Activated CD4-positive, alpha-beta T cell treated with anti-CD3 and anti-CD28 coated beads, Interleukin-2, amount 10 ng/mL, durations not matched to agents 24 days and 14 days (primary cell): ENCODE data around the gene TMEM101. TPM values are rescaled to one million over a fixed set of nuclear protein-coding genes. Genes with fewer than 3 reads are reported as not detected.
"Not testable (repeated sequence)": the region's sequence is repeated elsewhere in the genome, so short reads cannot be mapped to it uniquely, and the experiment has no call there.

Experiments used
- DNase-seq: peaks from one replicate; pipeline ENCODE4 v3.0.0; 2022
- H3K27ac Mint-ChIP-seq: one replicate; pipeline ENCODE4 v1.8.0; 2022; ENCODE audit warnings: mild to moderate bottlenecking, mixed read lengths
- H3K27me3 Mint-ChIP-seq: one replicate; pipeline ENCODE4 v1.8.0; 2022; ENCODE audit warnings: mixed read lengths
- H3K36me3 Mint-ChIP-seq: one replicate; pipeline ENCODE4 v1.8.0; 2022; ENCODE audit warnings: low read depth, mild to moderate bottlenecking, mixed read lengths
- H3K4me1 Mint-ChIP-seq: one replicate; pipeline ENCODE4 v1.8.0; 2021; ENCODE audit warnings: mixed read lengths
- H3K4me3 Mint-ChIP-seq: one replicate; pipeline ENCODE4 v1.8.0; 2022; ENCODE audit warnings: mild to moderate bottlenecking, moderate library complexity, mixed read lengths
- H3K9me3 Mint-ChIP-seq: one replicate; pipeline ENCODE4 v1.8.0; 2021; ENCODE audit warnings: mixed read lengths
- intact Hi-C: fragments of 100-400 bp; cut with micrococcal nuclease; formaldehyde crosslinking; loops from one replicate; pipeline ENCODE4 v1.15.1; 2023
- total RNA-seq: library from RNA; stranded (reverse); gene quantifications from 2 replicates; pipeline ENCODE4 v1.2.3, GENCODE V29; 2022

The TMEM101 gene
- total RNA-seq, 1 donor from 2014 or later = 32.8 TPM

DNA sequence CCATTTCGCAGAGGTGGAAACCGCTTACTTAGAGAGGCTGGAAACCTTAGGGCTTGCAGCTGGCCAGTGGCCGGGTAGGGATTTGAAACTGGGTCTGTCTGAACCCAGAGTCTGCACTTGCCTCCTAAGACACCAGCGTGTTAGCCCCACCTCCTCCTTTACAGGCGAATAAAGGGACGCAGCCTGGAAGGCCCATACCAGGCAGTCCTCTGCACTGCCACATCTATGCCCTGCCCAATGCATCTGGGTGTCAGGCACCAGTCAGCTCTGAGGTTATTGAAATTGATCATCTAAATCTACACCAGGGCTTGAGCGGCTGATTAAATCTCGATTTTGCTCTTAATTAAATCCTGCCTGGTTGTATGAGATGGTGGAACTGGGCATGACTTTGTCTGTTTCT is 30.2 kb downstream of the TMEM101 start:
- Mint-ChIP-seq H3K27me3 (peaks cover 54% of the 10 kb centered on the region), H3K27ac (no peak overlapping the region), H3K4me3 (peak overlapping the region; percentile 23), H3K9me3 (no peaks in the 10 kb centered on the region), H3K4me1 (peaks cover 8% of the 10 kb centered on the region), H3K36me3 (no peaks in the 10 kb centered on the region)
- intact Hi-C loops = no loop called here
- no peak for DNase-seq

DNA sequence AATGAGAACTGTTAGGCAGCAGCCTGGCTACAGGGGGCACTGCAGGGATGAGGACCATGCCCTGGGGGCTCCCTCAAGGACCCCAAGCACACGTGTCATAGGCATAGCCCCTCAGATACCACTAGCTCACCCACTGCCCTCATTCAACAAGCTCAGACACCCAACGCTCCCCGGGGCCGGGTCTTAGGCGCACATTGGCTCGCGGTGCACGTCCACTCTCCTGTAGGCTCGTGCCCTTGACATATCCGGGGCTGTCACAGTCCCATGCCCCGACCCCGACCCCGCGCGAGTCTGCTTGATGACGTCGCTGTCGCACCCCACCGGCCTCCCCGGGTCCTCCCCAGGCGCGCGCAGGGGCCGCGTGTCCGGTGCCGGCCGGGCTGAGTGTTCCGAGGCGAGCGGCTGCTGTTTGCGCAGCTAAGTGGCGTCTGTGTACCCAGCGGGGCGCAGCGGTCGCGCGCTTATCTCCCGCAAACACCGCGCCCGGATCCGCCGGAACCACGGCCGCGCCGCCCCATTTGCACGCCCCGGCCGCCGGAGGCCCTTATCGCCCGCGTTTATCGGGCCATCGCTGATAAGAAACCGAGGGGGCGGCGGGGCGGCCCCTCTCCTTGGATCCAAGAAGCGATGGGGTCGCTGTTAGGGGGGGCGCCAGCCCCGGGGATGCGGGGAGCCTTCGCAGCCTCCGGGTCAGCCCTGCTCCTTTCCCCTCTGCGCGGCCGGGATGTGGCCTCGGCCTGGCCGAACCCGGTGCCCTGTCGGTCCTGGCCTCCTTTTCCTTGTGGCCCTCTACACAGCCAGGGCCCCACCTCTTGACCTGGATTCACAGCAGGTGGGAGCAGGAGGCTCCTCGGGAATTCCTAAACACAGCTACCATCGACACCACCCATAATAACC is 31.0 kb downstream of the TMEM101 start:
- Mint-ChIP-seq H3K4me3 (peak overlapping the region; percentile 23), H3K36me3 (no peaks in the 10 kb centered on the region), H3K4me1 (peaks cover 8% of the 10 kb centered on the region), H3K9me3 (no peaks in the 10 kb centered on the region), H3K27ac (no peak overlapping the region), H3K27me3 (peaks cover 55% of the 10 kb centered on the region)
- peak; percentile 67 for DNase-seq
- intact Hi-C loops = no loop called here

DNA sequence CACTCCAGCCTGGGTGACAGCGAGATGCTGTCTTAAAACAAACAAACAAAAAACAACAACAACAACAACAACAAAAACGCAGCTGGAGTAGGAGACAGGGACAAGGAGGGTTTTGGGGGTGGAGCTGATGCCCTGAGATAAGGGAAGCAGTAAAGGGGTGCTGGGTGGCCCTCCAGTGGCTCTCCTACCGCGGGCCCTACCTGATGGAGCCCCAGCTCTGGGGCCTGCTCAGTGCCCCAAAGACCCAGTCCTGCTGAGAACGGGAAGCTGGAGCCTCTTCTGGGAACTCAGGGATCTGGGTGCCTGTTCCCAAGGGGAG is 31.6 kb downstream of the TMEM101 start:
- H3K9me3 Mint-ChIP-seq = no peaks in the 10 kb centered on the region
- intact Hi-C loops = no loop called here
- no peaks in the 10 kb centered on the region for H3K36me3 Mint-ChIP-seq
- DNase-seq = no peak
- peak overlapping the region; percentile 28 for H3K4me3 Mint-ChIP-seq
- peaks cover 58% of the 10 kb centered on the region for H3K27me3 Mint-ChIP-seq
- H3K4me1 Mint-ChIP-seq = peaks cover 8% of the 10 kb centered on the region
- H3K27ac Mint-ChIP-seq = no peak overlapping the region

DNA sequence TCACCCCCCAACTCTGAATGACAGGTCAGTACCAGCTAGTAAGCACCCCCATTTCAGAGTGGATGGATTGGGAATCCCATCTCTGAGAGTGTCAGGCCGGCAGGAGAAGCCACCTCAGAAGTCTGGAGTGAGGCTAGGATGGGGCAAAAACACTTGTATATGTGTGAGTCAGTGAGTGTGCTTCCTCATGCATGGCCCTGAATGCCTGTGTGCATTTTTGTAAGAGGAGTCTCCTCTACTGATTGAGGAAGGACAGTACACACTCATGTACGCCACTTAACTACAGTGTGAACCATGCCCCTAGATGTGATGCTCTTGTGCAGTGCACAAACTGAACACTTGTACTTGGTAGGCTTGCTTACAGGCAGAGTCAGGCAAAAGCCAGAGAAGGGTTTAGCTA is 32.6 kb downstream of the TMEM101 start:
- DNase-seq = no peak
- Mint-ChIP-seq H3K36me3 (no peaks in the 10 kb centered on the region), H3K9me3 (no peaks in the 10 kb centered on the region), H3K4me3 (no peak overlapping the region), H3K4me1 (peaks cover 8% of the 10 kb centered on the region), H3K27ac (no peak overlapping the region), H3K27me3 (peaks cover 52% of the 10 kb centered on the region)
- intact Hi-C loops = no loop called here

DNA sequence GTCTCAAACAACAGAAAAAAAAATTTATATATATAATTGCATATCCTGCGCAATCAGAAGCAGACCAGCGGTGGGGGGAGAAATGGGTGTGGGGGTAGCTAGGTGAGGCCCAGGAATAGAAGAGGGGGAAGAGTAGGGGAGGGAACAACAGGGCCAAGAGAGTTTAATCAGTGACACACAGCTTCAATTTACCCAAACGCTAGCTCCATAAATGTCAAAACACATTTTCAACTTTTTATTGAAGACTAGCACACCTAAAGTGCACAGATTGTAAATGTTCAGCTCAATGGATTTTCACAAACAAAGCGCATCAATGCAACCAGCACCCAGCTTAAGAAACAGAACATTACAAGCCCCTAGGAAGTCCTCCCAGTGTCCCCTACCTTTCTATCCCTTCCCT is 35.1 kb downstream of the TMEM101 start:
- H3K4me3 Mint-ChIP-seq = no peak overlapping the region
- H3K36me3 Mint-ChIP-seq = no peaks in the 10 kb centered on the region
- H3K9me3 Mint-ChIP-seq = no peaks in the 10 kb centered on the region
- no peak overlapping the region for H3K27ac Mint-ChIP-seq
- no peak for DNase-seq
- H3K4me1 Mint-ChIP-seq = no peaks in the 10 kb centered on the region
- intact Hi-C loops = no loop called here
- peaks cover 44% of the 10 kb centered on the region for H3K27me3 Mint-ChIP-seq

DNA sequence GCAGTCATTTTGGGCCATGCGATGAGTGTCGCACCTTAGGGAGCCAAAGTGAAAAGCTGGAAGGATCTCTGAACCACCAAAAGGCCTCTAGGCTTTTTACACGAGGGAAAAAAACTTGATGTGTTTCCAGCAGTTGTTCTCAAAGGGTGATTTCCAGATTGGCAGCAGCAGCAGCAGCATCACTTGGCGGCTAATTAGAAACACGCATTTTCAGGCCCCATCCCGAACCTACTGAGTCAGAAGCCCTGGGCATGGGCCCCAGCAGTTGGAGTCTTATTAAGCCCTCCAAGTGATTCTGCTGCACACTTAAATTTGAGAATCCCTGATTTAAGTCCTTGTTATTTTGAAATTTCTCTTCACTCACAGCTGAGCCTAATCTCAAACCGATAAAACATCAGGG is 35.8 kb downstream of the TMEM101 start:
- peaks cover 39% of the 10 kb centered on the region for H3K27me3 Mint-ChIP-seq
- H3K4me1 Mint-ChIP-seq = no peaks in the 10 kb centered on the region
- H3K27ac Mint-ChIP-seq = no peak overlapping the region

DNA sequence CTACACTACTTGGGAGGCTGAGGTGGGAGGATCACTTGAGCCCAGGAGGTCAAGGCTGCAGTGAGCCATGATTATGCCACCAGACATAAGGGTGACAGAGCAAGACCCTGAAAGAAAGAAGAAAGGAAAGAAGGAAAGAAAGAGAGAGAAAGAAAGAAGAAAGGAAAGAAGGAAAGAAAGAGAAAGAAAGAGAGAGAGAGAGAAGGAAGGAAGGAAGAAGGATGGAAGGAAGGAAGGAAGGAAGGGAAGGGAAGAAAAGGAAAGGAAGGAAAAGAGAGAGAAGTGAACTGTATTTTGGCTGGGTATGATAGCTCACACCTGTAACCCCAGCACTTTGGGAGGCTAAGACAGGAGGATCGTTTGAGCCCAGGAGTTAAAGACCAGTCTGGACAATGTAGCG is 36.7 kb downstream of the TMEM101 start:
- H3K9me3 Mint-ChIP-seq = no peaks in the 10 kb centered on the region
- no peaks in the 10 kb centered on the region for H3K36me3 Mint-ChIP-seq
- no peak overlapping the region for H3K27ac Mint-ChIP-seq
- no peak overlapping the region for H3K4me3 Mint-ChIP-seq
- intact Hi-C loops = no loop called here
- H3K27me3 Mint-ChIP-seq = peaks cover 37% of the 10 kb centered on the region
- no peaks in the 10 kb centered on the region for H3K4me1 Mint-ChIP-seq
- no peak for DNase-seq

More for the DNA sequence above, 35.8 kb downstream of the TMEM101 start:
- intact Hi-C loops = no loop called here
- Mint-ChIP-seq H3K36me3 (no peaks in the 10 kb centered on the region), H3K4me3 (no peak overlapping the region), H3K9me3 (no peaks in the 10 kb centered on the region)
- no peak for DNase-seq

DNA sequence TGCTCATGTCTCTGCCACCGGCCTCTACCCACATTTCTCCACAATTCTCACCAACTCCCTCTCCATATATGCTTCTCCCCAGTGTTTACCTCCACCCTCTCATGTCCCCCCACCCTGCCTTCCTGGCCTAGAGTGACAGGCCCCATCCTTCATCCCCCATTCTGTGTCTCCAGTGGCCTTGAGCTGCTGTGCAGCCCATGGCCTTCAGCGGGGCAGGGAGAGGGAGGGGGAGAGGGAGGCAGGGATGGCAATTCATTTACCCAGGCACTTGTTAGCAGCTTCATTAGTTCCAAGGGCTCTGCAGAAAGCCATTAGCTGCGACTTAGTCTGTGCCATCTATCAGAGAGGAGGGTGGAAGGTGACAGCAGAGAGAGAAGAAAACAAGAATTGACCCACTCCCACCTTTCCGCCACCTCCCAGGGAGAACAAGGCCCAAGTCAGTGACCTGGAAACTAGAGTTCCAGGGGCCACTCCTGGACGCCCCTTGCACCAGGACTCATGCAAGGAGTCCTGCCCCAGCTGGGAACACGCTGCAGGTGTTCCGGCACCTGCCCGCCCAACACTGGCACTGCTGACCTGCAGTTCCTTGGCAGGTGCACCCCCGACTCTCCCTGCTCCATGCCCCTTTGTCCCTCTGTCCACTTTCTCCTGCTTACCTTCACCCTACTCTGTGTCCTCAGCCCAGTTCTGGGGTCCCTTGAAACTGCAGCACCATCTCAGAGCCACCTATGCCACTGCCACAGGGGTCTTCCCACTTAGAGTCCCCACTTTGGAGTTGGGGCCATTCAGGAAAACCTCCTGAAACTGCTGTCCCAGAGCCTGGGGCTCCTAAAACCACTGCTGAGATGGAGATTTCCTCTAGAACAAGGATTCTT is 37.6 kb downstream of the TMEM101 start:
- no peaks in the 10 kb centered on the region for H3K9me3 Mint-ChIP-seq
- H3K27me3 Mint-ChIP-seq = peaks cover 28% of the 10 kb centered on the region
- DNase-seq = no peak
- intact Hi-C loops = no loop called here
- no peaks in the 10 kb centered on the region for H3K36me3 Mint-ChIP-seq
- no peak overlapping the region for H3K4me3 Mint-ChIP-seq
- H3K27ac Mint-ChIP-seq = no peak overlapping the region
- no peaks in the 10 kb centered on the region for H3K4me1 Mint-ChIP-seq

DNA sequence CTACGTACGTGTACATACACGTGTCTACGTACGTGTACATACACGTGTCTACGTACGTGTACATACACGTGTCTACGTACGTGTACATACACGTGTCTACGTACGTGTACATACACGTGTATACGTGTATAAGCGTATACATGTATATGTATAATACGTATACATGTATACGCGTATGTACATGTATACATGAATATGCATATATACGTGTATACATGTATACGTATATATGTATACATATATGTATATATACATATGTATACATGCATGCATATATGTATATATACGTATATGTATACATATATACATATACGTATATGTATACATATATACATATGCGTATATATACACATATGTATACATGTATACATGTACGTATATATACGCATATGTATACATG is 38.9 kb downstream of the TMEM101 start:
- no peaks in the 10 kb centered on the region for H3K9me3 Mint-ChIP-seq
- H3K36me3 Mint-ChIP-seq = no peaks in the 10 kb centered on the region
- H3K27me3 Mint-ChIP-seq = peaks cover 22% of the 10 kb centered on the region
- no peak for DNase-seq
- intact Hi-C loops = no loop called here
- no peaks in the 10 kb centered on the region for H3K4me1 Mint-ChIP-seq
- H3K4me3 Mint-ChIP-seq = no peak overlapping the region
- H3K27ac Mint-ChIP-seq = no peak overlapping the region

DNA sequence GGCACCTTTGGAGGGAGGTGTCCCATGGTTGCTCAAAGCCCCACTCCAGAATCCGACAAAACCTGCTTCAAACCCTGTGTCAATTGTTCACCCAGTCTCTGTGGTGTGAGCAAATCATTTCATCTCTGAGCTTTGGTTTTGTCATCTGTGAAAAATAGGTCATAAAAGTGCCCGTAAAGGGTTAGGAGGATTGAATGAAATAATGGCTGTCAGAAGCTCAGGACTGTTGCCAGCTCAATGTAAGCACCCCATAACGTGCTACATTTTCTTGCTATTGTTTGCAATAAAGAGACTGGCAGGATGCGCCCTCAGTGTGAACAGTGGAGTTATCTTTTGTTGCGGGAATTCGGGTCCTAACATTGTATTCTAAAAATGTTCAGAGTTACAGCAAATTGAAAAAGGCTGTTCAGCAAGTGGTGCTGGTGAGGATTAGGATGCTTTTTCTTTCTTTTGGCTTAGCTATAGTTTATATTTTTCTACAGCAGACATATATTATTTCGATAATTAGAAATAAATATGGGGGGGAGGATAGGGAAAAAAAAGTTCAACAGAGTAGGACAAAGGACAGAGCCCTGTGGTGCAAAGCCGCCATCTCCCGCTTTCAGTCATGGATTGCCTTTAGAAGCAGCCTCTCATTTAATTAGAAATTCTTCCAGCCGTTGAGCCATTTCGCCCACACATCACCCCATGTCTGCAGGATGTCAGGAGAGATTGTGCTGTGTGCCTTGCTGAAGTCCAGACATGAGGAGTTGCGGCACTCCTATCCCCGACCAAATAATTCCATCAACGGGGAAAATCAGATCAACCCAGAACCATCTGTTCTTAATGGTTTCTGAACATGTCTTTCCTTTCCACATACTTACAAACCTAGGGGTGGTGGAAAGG is 40.1 kb downstream of the TMEM101 start:
- intact Hi-C loops = no loop called here
- Mint-ChIP-seq H3K4me1 (no peaks in the 10 kb centered on the region), H3K4me3 (no peak overlapping the region), H3K27me3 (peaks cover 18% of the 10 kb centered on the region), H3K9me3 (no peaks in the 10 kb centered on the region), H3K27ac (no peak overlapping the region), H3K36me3 (no peaks in the 10 kb centered on the region)
- no peak for DNase-seq

DNA sequence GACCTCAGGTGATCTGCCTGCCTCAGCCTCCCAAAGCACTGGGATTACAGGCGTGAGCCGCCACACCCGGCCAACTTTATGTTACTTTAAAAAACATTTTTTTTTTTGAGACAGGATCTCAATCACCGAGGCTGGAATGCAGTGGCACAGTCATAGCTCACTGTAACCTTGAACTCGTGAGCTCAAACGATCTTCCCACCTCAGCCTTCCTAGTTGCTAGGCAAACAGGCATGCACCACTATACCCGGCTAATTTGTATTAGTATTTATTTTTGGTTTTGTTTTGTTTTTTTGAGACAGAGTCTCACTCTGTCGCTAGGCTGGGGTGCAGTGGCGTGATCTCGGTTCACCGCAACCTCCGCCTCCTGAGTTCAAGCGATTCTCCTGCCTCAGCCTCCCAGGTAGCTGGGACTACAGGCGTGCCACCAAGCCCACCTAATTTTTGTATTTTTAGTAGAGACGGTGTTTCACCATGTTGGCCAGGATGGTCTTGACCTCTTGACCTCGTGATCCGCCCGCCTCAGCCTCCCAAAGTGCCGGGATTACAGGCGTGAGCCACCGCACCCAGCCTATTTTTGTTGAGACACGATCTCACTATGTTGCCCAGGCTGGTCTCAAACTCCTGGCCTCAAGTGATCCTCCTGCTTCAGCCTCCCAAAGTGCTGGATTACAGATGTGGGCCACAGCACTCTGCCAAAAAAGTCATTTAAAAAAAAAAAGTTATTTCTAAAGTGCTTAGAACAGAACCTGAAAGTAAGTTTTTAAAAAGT is 42.1 kb downstream of the TMEM101 start:
- DNase-seq, intact Hi-C loops, H3K4me1 Mint-ChIP-seq, H3K4me3 Mint-ChIP-seq, H3K36me3 Mint-ChIP-seq, H3K27me3 Mint-ChIP-seq, H3K27ac Mint-ChIP-seq, H3K9me3 Mint-ChIP-seq: not testable (repeated sequence)

DNA sequence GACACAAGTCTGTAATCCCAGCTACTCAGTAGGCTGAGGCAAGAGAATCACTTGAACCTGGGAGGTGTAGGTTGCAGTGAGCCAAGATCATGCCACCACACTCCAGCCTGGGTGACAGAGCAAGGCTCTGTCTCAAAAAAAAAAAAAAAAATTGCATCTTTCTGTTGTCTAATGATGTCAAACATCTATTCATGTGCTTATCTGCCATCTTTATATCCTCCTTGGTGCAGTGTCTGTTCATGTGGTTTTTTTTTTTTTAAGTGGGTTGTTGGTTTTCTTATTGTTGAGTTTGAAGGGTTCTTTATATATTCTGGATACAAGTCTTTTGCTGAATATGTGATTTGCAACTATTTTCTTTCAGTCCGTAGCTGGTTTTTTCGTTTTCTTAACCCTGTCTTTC is 43.3 kb downstream of the TMEM101 start:
- H3K9me3 Mint-ChIP-seq, H3K4me3 Mint-ChIP-seq, intact Hi-C loops, H3K27ac Mint-ChIP-seq, H3K36me3 Mint-ChIP-seq, DNase-seq, H3K4me1 Mint-ChIP-seq: not testable (repeated sequence)
- peaks cover 13% of the 10 kb centered on the region for H3K27me3 Mint-ChIP-seq

DNA sequence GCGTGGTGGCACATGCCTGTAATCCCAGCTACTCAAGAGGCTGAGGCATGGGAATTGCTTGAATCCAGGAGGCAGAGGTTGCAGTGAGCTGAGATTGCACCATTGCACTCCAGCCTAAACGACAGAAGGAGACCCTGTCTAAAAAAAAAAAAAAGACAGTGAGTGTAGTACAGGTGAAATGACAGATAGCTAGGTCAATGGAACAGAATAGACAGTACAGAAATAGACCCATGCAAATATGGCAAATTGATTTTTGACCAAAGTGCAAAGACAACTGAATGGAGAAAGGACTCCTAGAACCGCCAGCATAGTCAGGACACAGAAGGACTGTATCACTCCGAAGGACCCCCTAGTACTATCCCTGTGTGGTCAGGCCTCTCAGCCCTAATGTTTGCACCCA is 44.4 kb downstream of the TMEM101 start:
- Mint-ChIP-seq H3K9me3 (no peaks in the 10 kb centered on the region), H3K4me3 (no peak overlapping the region), H3K4me1 (no peaks in the 10 kb centered on the region), H3K27ac (no peak overlapping the region), H3K27me3 (peaks cover 14% of the 10 kb centered on the region), H3K36me3 (no peaks in the 10 kb centered on the region)
- intact Hi-C loops = no loop called here
- no peak for DNase-seq
